Measurements from ENCODE around the gene TMEM138.

Gene TMEM138

DNA sequence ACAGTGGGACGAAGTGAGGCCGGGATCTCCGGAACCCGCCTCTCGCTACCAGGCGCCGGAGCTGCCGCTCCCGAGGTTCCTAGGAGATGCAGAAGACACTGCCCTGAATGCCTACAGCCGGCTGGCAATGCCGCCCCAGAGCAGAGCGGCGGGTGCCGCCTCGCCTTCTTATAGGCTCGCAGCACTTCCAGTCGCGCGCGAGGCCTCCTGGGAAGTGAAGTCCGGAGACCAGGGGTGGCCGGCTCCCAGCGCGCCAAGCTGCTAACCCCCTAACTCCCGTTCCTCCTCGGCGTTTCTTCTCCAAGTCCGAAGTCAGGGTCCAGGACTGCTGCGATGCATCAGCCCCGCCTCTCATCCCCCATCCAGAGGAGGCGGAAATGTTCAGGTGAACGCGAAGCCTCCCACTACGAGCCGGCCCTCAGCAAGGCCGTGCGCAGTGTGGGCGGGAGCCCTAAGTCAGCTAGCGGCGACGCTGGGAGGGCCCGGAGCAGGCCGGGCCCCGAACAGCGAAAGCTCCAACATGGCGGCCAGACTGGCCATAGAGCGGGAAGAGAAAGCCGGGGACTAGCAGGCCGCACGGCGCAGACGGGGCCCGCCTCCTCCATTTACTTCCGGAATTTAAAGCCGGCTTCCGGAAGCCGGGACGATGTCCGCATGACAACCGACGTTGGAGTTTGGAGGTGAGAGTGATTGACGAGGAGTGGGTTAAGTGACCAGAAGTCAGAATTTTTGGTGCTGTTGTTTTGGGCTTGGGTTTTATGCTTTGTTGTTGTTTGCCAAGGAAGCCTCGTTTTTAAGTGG is at the start of gene TMEM138, which contains the start of gene CYB561A3:
TMEM138 (plus strand) TSS at position 634 of the 801 bp plus-strand sequence. CDS start 2,017 bp downstream, outside the sequence.
CYB561A3 (minus strand) TSS at position 142 of the 801 bp plus-strand sequence. CDS start 5,169 bp downstream, outside the sequence.
- FAIRE-seq (peak; percentile 5), DNase-seq (ENCODE audit: low spot score) (peak; percentile 96)

DNA sequence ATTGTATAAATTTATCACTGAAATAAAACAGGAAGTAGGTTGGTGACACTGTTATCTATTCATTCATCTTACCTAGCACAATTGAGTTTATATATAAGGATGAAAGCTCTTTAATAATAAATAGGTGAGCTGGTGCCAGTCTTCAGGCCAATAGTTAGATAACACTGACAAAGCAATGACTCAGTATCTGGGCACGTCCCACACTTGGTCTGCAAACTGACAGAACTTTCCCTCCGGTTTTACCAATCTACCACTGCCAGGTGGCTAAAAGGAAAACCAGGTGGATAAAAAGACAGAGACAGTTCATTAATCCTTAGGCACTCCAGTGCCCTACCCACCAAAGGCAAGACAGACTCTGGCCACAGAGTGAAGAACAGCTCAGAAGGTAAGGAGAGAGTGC is 46.9 kb upstream of the TMEM138 start:
- FAIRE-seq (no peak), DNase-seq (ENCODE audit: low spot score) (no peak)

- FAIRE-seq = no peak
Observed at GRCh38 chr11:61325649-61326414, 36.3 kb upstream of the TMEM138 start.

DNA sequence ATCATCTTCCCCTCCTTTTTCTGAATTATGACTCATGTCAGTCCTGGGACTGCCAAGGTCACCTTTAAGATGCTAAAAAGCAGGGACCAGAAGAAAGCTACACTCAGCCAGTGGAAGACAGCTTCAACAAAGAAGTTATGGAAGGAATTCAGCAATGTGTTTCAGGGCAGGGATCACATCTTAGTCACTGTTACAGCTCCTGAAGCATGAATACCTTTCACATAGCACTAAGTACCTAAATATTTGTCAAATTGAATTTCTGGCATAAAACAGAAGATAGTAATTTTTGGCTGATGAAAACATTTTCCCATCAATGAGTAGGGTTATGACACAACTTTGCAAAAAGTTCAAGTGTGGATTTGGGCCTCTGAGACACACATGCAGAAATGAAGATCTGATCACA is 34.5 kb upstream of the TMEM138 start:
- no peak for FAIRE-seq

More at GRCh38 chr11:61325649-61326414, 36.3 kb upstream of the TMEM138 start:
- no peak for DNase-seq (ENCODE audit: low spot score)

GRCh38 chr11:61328351-61328750 is 33.8 kb upstream of the TMEM138 start:
- FAIRE-seq = no peak
- DNase-seq (ENCODE audit: low spot score) = no peak

More for the DNA sequence above, 34.5 kb upstream of the TMEM138 start:
- DNase-seq (ENCODE audit: low spot score) = no peak

- DNase-seq (ENCODE audit: low spot score) = no peak
- FAIRE-seq = no peak
Observed at GRCh38 chr11:61329871-61330270, 32.3 kb upstream of the TMEM138 start.

DNA sequence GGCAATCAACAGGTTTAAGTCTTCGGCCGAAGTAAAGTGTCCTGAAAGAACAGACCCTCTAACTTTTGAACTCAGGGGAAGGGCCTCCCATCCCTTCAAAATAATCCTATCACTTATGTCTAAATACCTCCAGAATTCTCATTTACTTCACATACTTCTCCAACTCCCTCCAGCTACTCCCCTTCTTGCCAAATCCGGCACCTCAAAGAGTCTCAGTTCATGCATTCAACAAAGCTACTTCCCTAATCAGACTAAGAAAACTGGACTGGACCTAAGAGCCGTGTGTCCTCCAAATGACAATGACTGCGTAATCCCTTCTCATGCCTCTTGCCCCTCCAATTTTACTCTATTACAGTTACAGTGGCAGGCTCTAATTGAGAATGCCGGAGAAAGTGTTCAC is 30.5 kb upstream of the TMEM138 start:
- no peak for FAIRE-seq
- DNase-seq (ENCODE audit: low spot score) = no peak

GRCh38 chr11:61332281-61332796 is 29.8 kb upstream of the TMEM138 start:
- FAIRE-seq = no peak
- peak; percentile 18 for DNase-seq (ENCODE audit: low spot score)

DNA sequence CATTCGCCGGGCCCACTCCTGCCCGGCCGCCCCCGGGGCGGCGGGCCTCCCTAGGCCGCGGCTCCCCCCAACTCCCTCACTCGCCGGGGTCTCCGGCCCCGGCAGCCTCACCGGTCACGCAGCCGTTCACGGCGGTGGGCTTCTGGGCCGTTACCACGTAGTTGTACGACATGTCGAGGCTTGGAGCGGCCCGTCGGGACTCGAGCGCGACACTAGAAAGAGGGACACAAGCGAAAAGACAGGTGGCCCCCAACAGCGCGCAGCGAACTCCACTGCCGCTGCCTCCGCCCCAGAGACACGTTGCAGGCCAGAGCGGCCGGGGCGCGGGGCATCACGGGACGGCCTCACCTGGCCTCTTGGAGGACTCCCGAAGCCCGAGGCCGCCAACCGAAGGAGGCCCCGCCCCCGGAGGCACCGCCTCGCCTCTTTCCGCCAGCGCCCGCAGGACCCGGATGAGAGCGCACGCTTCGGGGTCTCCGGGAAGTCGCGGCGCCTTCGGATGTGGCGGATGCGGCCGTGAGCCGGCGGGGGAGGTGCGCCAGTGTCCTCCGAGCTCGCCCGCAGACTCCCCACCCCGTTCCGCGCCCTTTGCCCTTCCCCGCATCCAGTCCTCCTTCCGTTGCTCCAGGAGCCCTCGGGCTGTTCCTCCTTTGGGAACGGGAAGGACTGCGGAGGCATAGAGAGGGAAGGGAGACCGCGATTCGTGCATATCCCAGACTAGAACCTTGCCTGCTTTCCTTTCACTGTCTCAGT is 29.2 kb upstream of the TMEM138 start, which contains the start of the genes DDB1 and TKFC:
DDB1 (minus strand) TSS at position 309 of the 753 bp plus-strand sequence; CDS start at position 172, 137 bp downstream.
TKFC (plus strand) TSS at position 432 of the 753 bp plus-strand sequence. CDS start 1,501 bp downstream, outside the sequence.
- peak; percentile 99 for DNase-seq (ENCODE audit: low spot score)
- FAIRE-seq = no peak

- FAIRE-seq (no peak), DNase-seq (ENCODE audit: low spot score) (no peak)
Observed at GRCh38 chr11:61333550-61334433, 28.4 kb upstream of the TMEM138 start.

GRCh38 chr11:61334434-61335354 is 27.5 kb upstream of the TMEM138 start:
- DNase-seq (ENCODE audit: low spot score) (peak; percentile 26), FAIRE-seq (no peak)

GRCh38 chr11:61335355-61335710 is 26.8 kb upstream of the TMEM138 start:
- FAIRE-seq (no peak), DNase-seq (ENCODE audit: low spot score) (no peak)

DNA sequence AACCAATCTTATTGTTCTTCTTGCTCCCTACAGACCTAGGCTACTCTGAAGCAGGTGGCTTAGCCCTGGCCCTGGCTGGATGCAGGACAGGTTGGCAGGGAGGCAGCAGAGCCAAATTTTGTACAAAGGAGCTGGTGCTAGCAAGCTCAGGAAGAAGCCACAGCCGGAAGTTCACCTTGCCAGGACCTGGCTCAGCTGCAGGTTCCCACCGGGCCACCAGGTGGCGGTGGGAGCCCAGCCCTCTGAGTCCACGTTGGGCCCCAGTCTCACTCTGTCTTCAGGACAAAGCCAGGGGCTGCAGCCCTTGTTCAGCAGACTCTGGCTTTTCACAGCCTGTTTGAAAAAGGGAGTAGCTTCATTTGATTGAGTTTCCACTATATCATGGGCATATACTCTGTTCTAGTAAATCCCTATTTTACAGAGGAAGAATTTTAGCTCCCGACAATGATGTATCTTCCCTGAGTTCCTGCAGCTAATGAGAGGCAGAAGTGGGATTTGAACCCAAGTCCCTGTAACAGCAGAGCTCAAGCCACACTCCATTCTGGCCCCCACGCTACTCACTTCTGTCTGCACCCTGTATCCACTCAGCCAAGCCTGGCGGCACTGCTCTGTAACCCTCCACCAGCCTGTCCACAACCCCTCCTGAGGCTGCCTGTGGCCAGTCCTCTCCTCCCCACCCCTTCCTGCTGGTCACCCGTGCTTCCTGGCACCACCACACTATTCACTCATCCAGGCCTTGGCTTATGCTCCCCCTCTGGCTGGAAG is 25.8 kb upstream of the TMEM138 start:
- DNase-seq (ENCODE audit: low spot score) (peak; percentile 91), FAIRE-seq (no peak)

- no peak for DNase-seq (ENCODE audit: low spot score)
- no peak for FAIRE-seq
Observed at GRCh38 chr11:61337706-61338470, 24.3 kb upstream of the TMEM138 start.

GRCh38 chr11:61338783-61339489 is 23.2 kb upstream of the TMEM138 start:
- FAIRE-seq (no peak), DNase-seq (ENCODE audit: low spot score) (no peak)

DNA sequence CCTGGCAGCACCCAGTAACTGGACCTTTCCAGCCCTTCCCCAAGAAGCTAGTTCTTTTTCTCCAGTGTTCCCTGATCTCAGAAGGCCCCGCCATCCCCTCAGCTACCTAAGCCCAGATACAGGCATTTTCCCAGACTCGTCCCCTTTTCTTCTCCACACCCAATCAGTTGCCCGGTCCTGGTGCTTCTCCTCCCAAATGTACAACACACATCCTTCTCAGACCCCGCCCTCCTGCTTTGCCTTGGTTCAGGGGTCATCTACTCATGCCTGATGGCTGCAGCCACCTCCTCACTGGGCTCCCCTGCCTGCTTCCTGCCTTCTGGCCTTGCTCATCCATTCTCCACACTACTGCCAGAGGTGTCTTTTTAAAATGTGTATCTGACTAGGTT is 22.7 kb upstream of the TMEM138 start:
- DNase-seq (ENCODE audit: low spot score) = no peak
- FAIRE-seq = no peak

GRCh38 chr11:61340979-61341378 is 21.2 kb upstream of the TMEM138 start:
- FAIRE-seq (no peak), DNase-seq (ENCODE audit: low spot score) (no peak)
